GM19463 (cell line): ENCODE measurements around the gene CORT.
"Not testable (repeated sequence)": the region's sequence is repeated elsewhere in the genome, so short reads cannot be mapped to it uniquely, and the experiment has no call there.

ENCODE experiments used
- ATAC-seq: cut with Tn5 transposase; IDR thresholded peaks from one replicate; pipeline ENCODE4 v1.9.1; 2021; ENCODE audit warnings: mild to moderate bottlenecking, moderate library complexity; ENCODE audit not compliant: unreplicated experiment

The CORT gene

DNA sequence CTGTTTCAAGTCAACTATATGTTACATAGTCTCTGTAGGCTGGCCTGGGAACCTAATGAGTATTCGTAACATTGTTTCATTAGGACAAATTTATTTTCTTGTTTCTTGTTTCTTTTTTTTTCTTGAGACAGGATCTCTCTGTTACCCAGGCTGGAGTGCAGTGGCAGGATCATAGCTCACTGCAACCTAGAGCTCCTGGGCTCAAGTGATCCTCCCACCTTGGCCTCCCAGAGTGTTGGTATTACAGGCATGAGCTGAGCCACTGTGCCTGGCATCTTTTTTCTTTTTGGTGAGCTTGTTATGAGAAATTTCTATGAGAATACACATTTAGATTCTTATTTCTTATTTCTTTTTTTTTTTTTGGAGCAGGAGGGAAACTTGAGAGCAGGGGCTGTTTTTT, 12.8 kb upstream of the CORT start:
- no peak for ATAC-seq

DNA sequence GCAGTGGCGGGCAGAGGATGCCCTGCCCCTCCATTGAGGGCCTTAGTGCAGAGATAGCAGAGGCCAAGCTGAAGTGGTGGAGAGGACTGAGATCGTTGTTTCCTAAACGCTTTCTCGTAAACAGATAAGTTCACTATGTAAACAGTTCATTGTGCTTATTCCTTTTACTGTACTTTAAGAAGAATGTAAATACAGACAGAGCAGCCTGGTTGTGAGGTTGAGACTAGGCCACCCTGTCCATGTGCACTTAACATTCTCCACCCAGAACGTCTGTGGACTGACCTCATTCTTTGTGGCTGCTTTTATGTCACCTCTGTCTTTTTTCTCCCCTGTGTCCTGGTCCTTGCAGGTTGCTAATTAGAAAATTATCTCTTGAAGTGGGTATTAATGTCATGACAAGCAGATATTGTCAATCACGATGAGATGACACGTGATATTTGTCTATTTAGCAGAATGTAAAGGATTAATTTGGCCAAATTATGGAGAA, 11.1 kb upstream of the CORT start:
- ATAC-seq, result no peak

DNA sequence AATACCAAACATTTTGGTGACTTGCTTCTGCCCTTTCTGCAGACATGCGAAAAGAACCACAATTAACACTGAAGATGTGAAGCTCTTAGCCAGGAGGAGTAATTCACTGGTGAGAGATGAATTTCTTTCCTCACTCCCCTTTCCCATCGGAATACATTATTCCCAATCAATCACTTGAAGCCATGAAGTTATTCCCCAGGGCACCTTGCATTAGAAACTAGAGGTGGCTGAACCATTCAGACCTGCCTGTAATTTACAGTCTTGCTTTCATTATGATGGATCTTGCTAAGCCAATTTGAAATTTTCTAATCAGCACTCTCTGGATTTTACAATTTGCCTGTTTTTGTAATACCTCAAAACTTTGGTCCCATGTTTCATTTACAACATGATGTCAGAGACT, 9.5 kb upstream of the CORT start:
- ATAC-seq, result no peak

- ATAC-seq, result no peak
Measured at GRCh38 chr1:10440794-10441193, 9.0 kb upstream of the CORT start.

DNA sequence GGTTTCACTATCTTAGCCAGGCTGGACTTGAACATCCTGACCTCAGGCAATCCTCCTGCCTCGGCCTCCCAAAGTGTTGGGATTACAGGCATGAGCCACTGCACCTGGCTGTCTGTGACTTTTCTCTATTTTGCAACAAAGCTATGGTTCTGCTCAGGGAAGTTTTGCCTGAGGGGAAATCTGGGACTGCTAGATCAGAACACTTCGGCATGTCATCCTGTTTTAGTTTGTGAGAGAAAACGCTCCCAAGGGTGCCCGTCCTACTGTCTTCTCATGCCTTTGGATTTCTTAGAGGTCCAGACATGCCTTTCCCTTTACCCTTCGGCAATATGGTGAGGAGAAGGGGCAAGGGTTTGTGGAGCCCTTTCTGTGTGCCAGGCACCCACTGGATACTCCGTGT, 5.6 kb upstream of the CORT start:
- ATAC-seq, result no peak

GRCh38 chr1:10444795-10445397, 4.9 kb upstream of the CORT start:
- no peak for ATAC-seq

DNA sequence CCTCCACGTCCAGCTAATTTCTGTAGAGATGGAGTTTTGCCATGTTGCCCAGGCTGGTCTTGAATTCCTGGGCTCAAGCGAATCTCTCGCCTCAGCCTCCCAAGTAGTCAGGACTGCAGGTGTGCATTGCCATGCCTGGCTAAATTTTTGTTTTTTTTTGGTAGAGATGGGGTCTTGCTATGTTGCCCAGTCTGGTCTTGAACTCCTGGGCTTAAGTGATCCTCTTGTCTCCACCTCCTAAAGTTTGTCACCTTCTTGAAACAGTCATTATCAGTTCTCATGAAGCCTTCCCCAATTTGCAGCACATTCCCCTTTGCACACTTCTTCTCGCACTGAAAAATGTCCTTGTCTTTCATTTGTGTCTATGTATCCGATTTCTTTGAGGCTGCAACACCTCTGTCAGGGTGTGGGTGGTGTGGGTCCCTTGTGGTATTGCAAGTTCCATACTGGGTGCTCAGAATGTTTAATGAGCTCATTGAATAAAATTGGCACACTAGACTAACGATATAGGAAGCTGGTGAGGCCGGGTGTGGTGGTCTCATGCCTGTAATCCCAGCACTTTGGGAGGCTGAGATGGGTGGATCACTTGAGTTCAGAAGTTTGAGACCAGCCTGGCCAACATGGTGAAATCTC, 2.9 kb upstream of the CORT start:
- ATAC-seq, result no peak

GRCh38 chr1:10450156-10450814, 454 bp downstream of the CORT start:
- ATAC-seq, result no peak

DNA sequence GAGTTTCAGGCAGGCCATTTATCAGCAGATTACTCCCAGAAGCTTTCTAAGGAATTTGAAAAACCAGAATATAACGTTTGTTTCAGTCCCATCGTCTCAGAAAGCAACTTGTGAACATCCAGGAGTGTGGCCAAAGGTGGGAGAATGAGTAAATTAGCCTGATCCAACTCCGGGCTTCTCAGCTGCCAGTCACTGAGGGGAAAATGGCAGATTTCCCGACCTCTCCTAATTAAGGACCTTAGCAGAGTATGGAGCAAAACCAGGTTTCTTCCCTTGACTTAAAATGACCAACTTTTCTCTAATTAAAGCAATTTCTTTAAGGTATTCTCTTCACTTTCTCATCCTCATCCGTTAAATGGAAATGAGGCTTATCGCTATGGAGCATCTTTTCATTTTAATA, 1.0 kb downstream of the CORT start:
- no peak for ATAC-seq

DNA sequence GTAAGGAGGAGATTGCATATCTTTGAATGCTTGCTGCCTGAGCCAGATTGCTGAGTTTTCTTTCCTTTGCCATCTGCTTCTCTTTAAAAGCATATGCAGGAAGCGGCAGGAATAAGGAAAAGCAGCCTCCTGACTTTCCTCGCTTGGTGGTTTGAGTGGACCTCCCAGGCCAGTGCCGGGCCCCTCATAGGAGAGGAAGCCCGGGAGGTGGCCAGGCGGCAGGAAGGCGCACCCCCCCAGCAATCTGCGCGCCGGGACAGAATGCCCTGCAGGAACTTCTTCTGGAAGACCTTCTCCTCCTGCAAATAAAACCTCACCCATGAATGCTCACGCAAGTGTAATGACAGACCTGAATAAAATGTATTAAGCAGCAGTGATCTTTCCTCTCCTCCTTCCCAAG, 1.5 kb downstream of the CORT start:
- no peak for ATAC-seq

DNA sequence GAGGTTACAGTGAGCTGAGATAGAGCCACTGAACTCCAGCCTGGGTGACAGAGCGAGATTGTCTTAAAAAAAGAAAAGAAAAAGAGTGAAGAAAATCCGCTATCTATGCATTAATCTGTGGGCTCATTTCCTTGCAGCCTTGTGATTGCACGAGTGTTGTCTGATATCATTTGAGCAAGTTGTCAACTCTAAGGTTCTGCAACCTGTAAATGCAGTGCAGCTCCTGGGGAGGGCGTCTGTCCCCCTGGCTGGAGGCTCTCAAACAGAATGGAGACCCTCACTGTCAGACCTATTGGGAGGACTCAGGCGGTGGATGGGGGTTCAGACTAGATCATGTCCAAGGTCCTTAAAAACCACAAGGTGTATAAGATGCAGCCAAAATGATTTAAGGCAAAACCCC, 6.2 kb downstream of the CORT start:
- ATAC-seq, result no peak

GRCh38 chr1:10456661-10457060, 6.8 kb downstream of the CORT start:
- no peak for ATAC-seq

DNA sequence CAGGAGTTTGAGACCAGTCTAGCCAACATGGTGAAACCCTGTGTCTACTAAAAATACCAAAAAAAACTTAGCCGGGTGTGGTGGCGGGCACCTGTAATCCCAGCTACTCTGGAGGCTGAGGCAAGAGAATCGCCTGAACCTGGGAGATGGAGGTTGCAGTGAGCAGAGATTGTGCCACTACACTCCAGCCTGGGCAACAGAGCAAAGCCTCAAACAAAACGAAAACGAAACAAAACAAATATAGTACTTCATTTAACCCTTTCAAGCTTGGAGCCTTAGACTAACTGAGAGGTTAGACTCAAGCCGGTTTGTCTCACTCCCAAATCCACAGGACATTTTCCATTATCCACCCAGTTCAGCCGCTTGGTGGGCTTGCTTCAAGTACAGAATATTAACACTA, 7.6 kb downstream of the CORT start:
- not testable (repeated sequence) for ATAC-seq

DNA sequence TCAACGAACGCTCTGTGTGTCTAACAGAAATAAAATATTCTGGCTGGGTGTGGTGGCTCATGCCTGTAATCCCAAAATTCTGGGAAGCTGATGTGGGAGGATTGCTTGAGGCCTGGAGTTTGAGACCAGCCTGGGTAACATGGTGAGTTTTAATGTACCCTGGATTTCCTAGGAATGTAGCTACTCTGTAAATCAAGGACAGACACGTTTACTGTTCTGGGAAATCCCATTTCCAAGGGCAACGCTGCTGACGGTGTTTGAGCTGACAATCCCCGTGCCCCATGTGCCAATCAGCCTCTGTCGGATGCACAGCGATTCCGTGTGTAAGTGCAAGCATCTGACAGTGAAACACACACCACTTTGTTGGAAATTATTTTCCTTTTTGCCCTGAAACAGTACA, 8.0 kb downstream of the CORT start:
- ATAC-seq, result no peak

- ATAC-seq, result no peak
Measured at GRCh38 chr1:10459184-10459583, 9.4 kb downstream of the CORT start.

DNA sequence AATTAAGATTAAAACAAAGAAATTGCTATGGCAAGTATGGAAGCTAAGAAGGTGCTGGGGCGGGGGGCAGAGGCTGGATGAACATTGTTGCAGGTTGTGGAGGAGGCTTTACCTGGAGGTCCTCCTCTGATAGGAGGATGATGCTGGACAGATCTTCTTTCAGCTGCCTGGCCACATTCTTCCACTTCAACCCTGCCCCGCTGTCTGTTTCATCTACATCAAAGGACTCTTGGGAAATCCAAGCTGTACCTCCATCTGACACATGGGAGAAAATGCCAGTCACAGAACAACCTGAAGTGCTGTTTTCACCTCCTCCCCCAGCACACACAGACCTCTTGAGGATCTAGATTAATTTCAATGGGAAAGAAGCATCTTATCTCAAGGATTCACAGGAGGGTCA, 17.2 kb downstream of the CORT start:
- ATAC-seq, result no peak

DNA sequence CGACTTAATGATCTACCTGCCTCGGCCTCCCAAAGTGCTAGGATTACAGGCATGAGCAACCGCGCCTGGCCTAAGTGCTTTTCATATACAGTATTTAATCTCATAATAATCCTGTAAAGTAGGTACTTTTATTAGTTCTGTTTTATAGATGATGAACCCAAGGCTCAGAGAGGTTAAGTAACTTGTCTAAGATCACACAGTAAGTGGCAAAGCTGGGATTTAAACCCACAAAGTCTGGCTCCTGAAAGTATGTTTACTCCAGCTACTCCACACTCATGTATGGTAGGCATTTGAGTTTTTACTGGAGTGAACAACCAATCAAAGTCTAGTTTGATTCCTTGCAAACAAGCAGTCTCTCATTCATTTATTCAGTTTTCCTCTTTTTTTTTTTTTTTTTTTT, 20.2 kb downstream of the CORT start:
- ATAC-seq, result no peak

GRCh38 chr1:10471411-10472219, 21.8 kb downstream of the CORT start:
- no peak for ATAC-seq

DNA sequence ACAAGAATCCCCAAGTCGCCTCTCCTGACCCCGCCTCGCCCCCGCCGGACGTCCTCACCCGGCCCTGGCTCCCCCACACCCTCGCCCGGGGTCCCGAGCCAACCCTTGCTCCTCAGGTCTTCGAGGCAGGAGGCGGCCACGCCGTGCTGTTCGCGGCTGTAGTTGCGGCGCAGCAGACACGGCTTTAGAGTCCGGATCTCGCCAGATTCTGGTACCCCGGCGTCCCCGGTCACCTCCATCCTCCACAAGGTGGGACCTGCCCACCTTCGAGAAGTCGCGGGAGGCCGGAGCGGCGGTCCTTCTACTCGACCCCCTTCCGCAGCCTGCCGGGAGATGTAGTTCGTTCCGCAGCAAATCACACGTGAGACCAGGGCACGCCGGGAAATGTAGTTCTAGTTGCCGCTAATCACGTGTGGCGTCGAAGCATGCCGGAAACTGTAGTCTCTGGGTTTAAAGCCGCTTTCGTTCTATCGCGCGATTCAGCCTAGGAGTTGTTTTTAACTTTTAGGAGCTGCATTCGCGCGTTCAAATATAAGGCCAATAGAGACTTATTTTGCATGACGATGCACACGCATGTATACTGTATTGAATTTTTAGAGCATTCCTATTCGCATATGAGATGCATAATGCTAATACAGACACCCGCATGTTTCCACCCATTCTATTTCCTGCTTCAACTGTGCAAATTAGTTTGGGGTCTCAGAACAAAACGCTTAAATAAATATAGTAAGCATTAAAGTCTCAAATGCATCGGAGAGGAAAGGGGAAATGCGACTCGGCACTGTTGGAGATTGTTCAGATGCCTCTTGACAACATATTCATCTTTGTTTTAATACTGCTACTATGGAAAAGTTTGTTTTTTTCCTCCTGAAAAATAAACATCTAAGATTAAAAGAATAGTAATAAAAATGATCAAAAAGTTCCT, 22.7 kb downstream of the CORT start, which contains the start of gene DFFA:
DFFA (minus strand) TSS at position 310 of the 925 bp plus-strand sequence; CDS start at position 239, 71 bp downstream.
- ATAC-seq, result peak; percentile 73

- ATAC-seq, result no peak
Measured at GRCh38 chr1:10473145-10473765, 23.4 kb downstream of the CORT start.
